H1 (cell line): ENCODE measurements around the gene SH3PXD2B. TPM values are rescaled to one million over a fixed set of nuclear protein-coding genes. Genes with fewer than 3 reads are reported as not detected.

Source experiments
- CTCF ChIA-PET: fragments of 300-600 bp; sonication (Branson Sonifier 250); formaldehyde crosslinking; loops from one replicate; lab custom pipeline; 2021; ENCODE audit not compliant: partially characterized antibody; lab: Charles Lee
- POLR2A ChIA-PET: fragments of 300-600 bp; sonication (Branson Sonifier 250); formaldehyde crosslinking; loops from one replicate; lab custom pipeline; 2021; ENCODE audit warnings: inconsistent platforms; ENCODE audit not compliant: partially characterized antibody; lab: Charles Lee
- DNase-seq, 2 experiments: peaks; one replicate each; pipeline versions ENCODE4 v3.0.0 to v3.0.0-alpha.2; 2010 to 2022; ENCODE audit warnings: low spot score in 2 of 2, low read depth in 1 of 2, mixed read lengths in 1 of 2
- FAIRE-seq: peaks from 2 replicates; lab custom pipeline; 2011; peaks lifted over from hg19 to GRCh38; lab: Jason Lieb, UNC
- H2AFZ ChIP-seq: 2 replicates; pipeline ENCODE4 v1.8.1; 2012; ENCODE audit warnings: low read length, inconsistent platforms
- H2AK5ac ChIP-seq: 2 replicates; pipeline ENCODE4 v1.6.1; 2013; ENCODE audit warnings: low read depth, low read length
- H2BK120ac ChIP-seq: replicated peaks from 2 replicates; pipeline ENCODE3; 2013; ENCODE audit warnings: low read depth, low read length, inconsistent platforms
- H2BK12ac ChIP-seq: 2 replicates; pipeline ENCODE4 v1.6.1; 2013; ENCODE audit warnings: low read depth, low read length
- H2BK15ac ChIP-seq: 2 replicates; pipeline ENCODE4 v1.6.1; 2013; ENCODE audit warnings: low read length
- H2BK20ac ChIP-seq: 2 replicates; pipeline ENCODE4 v1.6.1; 2013; ENCODE audit warnings: low read length
- H2BK5ac ChIP-seq: 2 replicates; pipeline ENCODE4 v1.6.1; 2013; ENCODE audit warnings: low read depth, low read length
- H3K14ac ChIP-seq: 2 replicates; pipeline ENCODE4 v1.6.1; 2013; ENCODE audit warnings: inconsistent platforms; ENCODE audit not compliant: insufficient read length
- H3K18ac ChIP-seq: 2 replicates; pipeline ENCODE4 v1.6.1; 2013; ENCODE audit warnings: low read length; ENCODE audit errors: extremely low read depth
- H3K23ac ChIP-seq: 2 replicates; pipeline ENCODE4 v1.6.1; 2013; ENCODE audit warnings: inconsistent platforms; ENCODE audit not compliant: insufficient read length
- H3K23me2 ChIP-seq: 2 replicates; pipeline ENCODE4 v1.6.1; 2013; ENCODE audit warnings: low read depth, low read length
- H3K27ac ChIP-seq: 2 replicates; pipeline ENCODE4 v1.6.1; 2011; ENCODE audit warnings: low read depth, low read length, inconsistent platforms
- H3K27me3 ChIP-seq, 4 experiments: replicated peaks in 1 of 4; 1 replicate in 1 of 4; 2 replicates in 3 of 4; pipeline versions ENCODE4 v1.6.1 to v1.8.1; 2011 to 2013; ENCODE audit warnings: low read length in 3 of 4, mild to moderate bottlenecking in 3 of 4, inconsistent platforms in 2 of 4, mixed read lengths in 2 of 4, moderate library complexity in 1 of 4; ENCODE audit not compliant: control insufficient read depth in 3 of 4, insufficient read depth in 3 of 4; ENCODE audit errors: extremely low read depth in 1 of 4
- H3K36me3 ChIP-seq, 4 experiments: 2 replicates each; pipeline versions ENCODE4 v1.6.1 to v1.8.1; 2011 to 2013; ENCODE audit warnings: mild to moderate bottlenecking in 4 of 4, low read length in 3 of 4, moderate library complexity in 2 of 4, control low read depth in 1 of 4, inconsistent platforms in 1 of 4; ENCODE audit not compliant: insufficient read depth in 4 of 4, control insufficient read depth in 2 of 4
- H3K4ac ChIP-seq: replicated peaks from 2 replicates; pipeline ENCODE3; 2013; ENCODE audit warnings: low read length, low read depth, mixed read lengths, inconsistent platforms; ENCODE audit not compliant: insufficient read length
- H3K4me1 ChIP-seq, 4 experiments: replicated peaks in 1 of 4; 1 replicate in 1 of 4; 2 replicates in 3 of 4; pipeline versions ENCODE4 v1.6.1 to v1.8.1; 2011 to 2013; ENCODE audit warnings: low read length in 3 of 4, inconsistent platforms in 2 of 4, mixed read lengths in 1 of 4; ENCODE audit not compliant: insufficient read depth in 4 of 4, control insufficient read depth in 3 of 4
- H3K4me2 ChIP-seq, 2 experiments: 2 replicates each; pipeline versions ENCODE4 v1.6.1 to v1.8.1; 2011 to 2013; ENCODE audit warnings: low read depth in 2 of 2, low read length in 2 of 2, control low read depth in 1 of 2, inconsistent platforms in 1 of 2, mild to moderate bottlenecking in 1 of 2; ENCODE audit not compliant: insufficient read depth in 1 of 2
- H3K4me3 ChIP-seq, 4 experiments: fragments of 200-600, 300-600 bp in 1 of 4; sonication (generic), shearing (Covaris generic), sonication (Bioruptor Twin) in 1 of 4; 2 replicates each; pipeline versions ENCODE4 v1.5.1 to v1.8.1; 2011 to 2016; ENCODE audit warnings: low read length in 4 of 4, low read depth in 3 of 4, control low read depth in 2 of 4, inconsistent platforms in 2 of 4, mild to moderate bottlenecking in 2 of 4, mixed read lengths in 1 of 4, moderate library complexity in 1 of 4; ENCODE audit not compliant: insufficient read depth in 2 of 4; ENCODE audit errors: extremely low read depth in 1 of 4
- H3K56ac ChIP-seq: replicated peaks from 2 replicates; pipeline ENCODE3; 2013; ENCODE audit warnings: low read depth, mild to moderate bottlenecking, mixed read lengths, low read length, inconsistent platforms; ENCODE audit not compliant: insufficient read length
- H3K79me1 ChIP-seq: 2 replicates; pipeline ENCODE4 v1.6.1; 2013; ENCODE audit warnings: low read depth, low read length, control low read depth
- H3K79me2 ChIP-seq, 2 experiments: 2 replicates each; pipeline versions ENCODE4 v1.6.1 to v1.8.1; 2012 to 2013; ENCODE audit warnings: low read length in 2 of 2, mild to moderate bottlenecking in 2 of 2, inconsistent platforms in 1 of 2; ENCODE audit not compliant: insufficient read depth in 2 of 2, control insufficient read depth in 1 of 2
- H3K9ac ChIP-seq, 4 experiments: replicated peaks in 1 of 4; 1 replicate in 1 of 4; 2 replicates in 3 of 4; pipeline versions ENCODE4 v1.6.1 to v1.8.1; 2011 to 2013; ENCODE audit warnings: low read depth in 3 of 4, low read length in 3 of 4, control low read depth in 2 of 4, mild to moderate bottlenecking in 2 of 4, moderate library complexity in 2 of 4, inconsistent platforms in 1 of 4; ENCODE audit errors: extremely low read depth in 1 of 4
- H3K9me3 ChIP-seq, 2 experiments: 2 replicates each; pipeline versions ENCODE4 v1.6.1 to v1.8.1; 2012 to 2013; ENCODE audit warnings: mild to moderate bottlenecking in 2 of 2, moderate library complexity in 2 of 2, control low read depth in 1 of 2, inconsistent platforms in 1 of 2, low read depth in 1 of 2, low read length in 1 of 2, mixed read lengths in 1 of 2; ENCODE audit not compliant: insufficient read depth in 2 of 2
- H4K20me1 ChIP-seq, 2 experiments: replicated peaks in 1 of 2; 2 replicates each; pipeline versions ENCODE3 to v1.8.1; 2011 to 2013; ENCODE audit warnings: inconsistent platforms in 2 of 2, low read length in 2 of 2, mild to moderate bottlenecking in 1 of 2; ENCODE audit not compliant: insufficient read depth in 2 of 2, control insufficient read depth in 1 of 2
- H4K5ac ChIP-seq: 2 replicates; pipeline ENCODE4 v1.6.1; 2013; ENCODE audit warnings: low read length, low read depth, mixed read lengths, inconsistent platforms; ENCODE audit not compliant: insufficient read length
- H4K8ac ChIP-seq: 2 replicates; pipeline ENCODE4 v1.8.0; 2013; ENCODE audit warnings: mild to moderate bottlenecking, moderate library complexity, low read length, inconsistent platforms; ENCODE audit not compliant: insufficient read depth; ENCODE audit errors: extremely low read depth
- H4K91ac ChIP-seq: replicated peaks from 2 replicates; pipeline ENCODE3; 2013; ENCODE audit warnings: low read length, mixed read lengths, inconsistent platforms; ENCODE audit not compliant: insufficient read length
- HDAC6 ChIP-seq: IDR thresholded peaks from one replicate; pipeline ENCODE4 v1.7.1; 2012; ENCODE audit warnings: low read depth, mild to moderate bottlenecking, inconsistent platforms, low read length, moderate library complexity
- KDM1A ChIP-seq: fragments of 200-600, 300-600 bp; sonication (generic); IDR thresholded peaks from 2 replicates; pipeline ENCODE4 v1.7.1; 2016; ENCODE audit warnings: mild to moderate bottlenecking, low read length, borderline replicate concordance
- WGBS, 2 experiments: shearing (Covaris generic) in 1 of 2; methylation state at CpG; one replicate each; pipeline versions ENCODE4 v1.1.6 to v1.1.7; 2013 to 2015; ENCODE audit warnings: low lambda C conversion rate in 2 of 2, mixed read lengths in 2 of 2, inconsistent platforms in 1 of 2, low coverage in 1 of 2, missing lambda C conversion rate in 1 of 2; ENCODE audit not compliant: insufficient replicate concordance in 2 of 2, insufficient coverage in 1 of 2, insufficient read length in 1 of 2; ENCODE audit errors: extremely low coverage in 1 of 2, missing lambda C conversion rate in 1 of 2; 5-methylcytosine and 5-hydroxymethylcytosine counted together
- polyA plus RNA-seq, 7 experiments: library from polyadenylated mRNA; depleted of rRNA in 3 of 7; stranded (reverse) in 5 of 7; unstranded in 2 of 7; fragments of >200 nt in 5 of 7; fragments of 200-250 nt in 2 of 7; gene quantifications; 1 replicate in 5 of 7; 2 replicates in 1 of 7; 4 replicates in 1 of 7; pipeline versions ENCODE4 v1.2.1 to v1.2.3, GENCODE V29; 2011 to 2013; ENCODE audit warnings: missing spikeins in 2 of 7, mixed read lengths in 2 of 7
- total RNA-seq: library from RNA; stranded (reverse); fragmentation: NEBNext Ultra II Directional; extraction: Animal tissue kit (Norgen Biotek cat#: 25700); gene quantifications from 2 replicates; pipeline ENCODE4 v1.2.1, GENCODE V29; 2021

SH3PXD2B gene
- total and polyA plus RNA-seq, 2 of the 8 experiments (the other 6 are each of a cell fraction or from before 2014, with no cell fraction given), result 32.9 to 72.9 TPM

DNA sequence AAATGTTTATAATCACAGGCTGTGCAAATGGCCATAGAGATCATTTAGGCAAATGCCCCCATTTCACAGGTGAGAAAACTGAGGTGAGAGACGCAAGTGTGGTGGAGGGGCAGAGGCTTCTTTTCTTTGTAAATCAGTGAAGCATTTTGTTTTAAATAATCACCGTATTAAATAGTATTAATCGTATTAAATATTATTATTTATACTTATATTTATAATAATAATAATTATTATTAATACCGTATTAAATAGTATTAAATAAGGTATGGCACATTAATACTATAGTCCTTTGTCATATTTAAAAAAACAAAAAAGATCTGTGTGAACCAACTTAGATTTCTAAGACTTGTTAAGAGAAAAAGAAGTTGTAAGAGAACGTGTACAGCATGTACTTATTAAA is 32.6 kb upstream of the SH3PXD2B start:
- Histone ChIP-seq H4K5ac (no peak overlapping the region), H2AFZ (no peak overlapping the region), H2BK12ac (no peak overlapping the region), H3K79me2 (no peaks in the 10 kb centered on the region), H3K56ac (no peak overlapping the region), H2BK20ac (no peak overlapping the region), H2BK120ac (no peak overlapping the region), H3K36me3 (no peaks in the 10 kb centered on the region), H3K4me2 (no peak overlapping the region), H3K18ac (no peak overlapping the region), H3K27me3 (no peaks in the 10 kb centered on the region; a peak in 1 of 7 replicates), H4K20me1 (no peaks in the 10 kb centered on the region), H3K79me1 (no peaks in the 10 kb centered on the region), H2BK5ac (no peak overlapping the region), H3K9me3 (peaks cover 0 to 6% of the 10 kb centered on the region in 2 experiments; a peak in 1 of 4 replicates), H3K4me1 (no peaks in the 10 kb centered on the region), H3K27ac (no peak overlapping the region), H3K4ac (no peak overlapping the region), H3K4me3 (no peak overlapping the region), H3K14ac (no peak overlapping the region), H3K23ac (no peak overlapping the region), H4K8ac (peak overlapping the region; percentile 12; the same call in 1 of the 2 replicates), H2AK5ac (no peak overlapping the region), H4K91ac (no peak overlapping the region), H3K9ac (no peak overlapping the region), H3K23me2 (no peaks in the 10 kb centered on the region), H2BK15ac (no peak overlapping the region)
- DNase-seq (no peak), FAIRE-seq (no peak)
- TF ChIP-seq HDAC6 (no peak), KDM1A (0 out of 2 replicates have a peak, but pooled peaks have one; percentile 37)
- 86% methylated on average over 5 of the region's 5 CpGs; no CpG with 5 or more reads in 1 of the 2 experiments for WGBS, 2 experiments
- CTCF ChIA-PET, result interaction anchor here (0.7 kb wide), 1 partner anchor 49 kb away, joined by 4 read pairs; no protein-coding TSS in a partner anchor
- POLR2A ChIA-PET, result no interaction called here
